BLaER1 treated with 17β-estradiol and CSF1 and Interleukin-3, amounts not matched to agents 10 nM and 100 nM (cell line): ENCODE results near the gene PRDM16.
"Not testable (repeated sequence)": the region's sequence is repeated elsewhere in the genome, so short reads cannot be mapped to it uniquely, and the experiment has no call there.

ENCODE experiments used
- H3K27ac ChIP-seq, 11 experiments: shearing (Covaris generic); formaldehyde crosslinking; 2 replicates each; pipeline ENCODE4 v1.8.1; 2022
- H3K27me3 ChIP-seq, 11 experiments: shearing (Covaris generic); formaldehyde crosslinking; 2 replicates each; pipeline ENCODE4 v1.8.1; 2022
- H3K36me3 ChIP-seq, 11 experiments: shearing (Covaris generic); formaldehyde crosslinking; 2 replicates each; pipeline ENCODE4 v1.8.1; 2022
- H3K4me1 ChIP-seq, 10 experiments: shearing (Covaris generic); formaldehyde crosslinking; 2 replicates each; pipeline ENCODE4 v1.8.1; 2022
- H3K4me2 ChIP-seq, 11 experiments: shearing (Covaris generic); formaldehyde crosslinking; 2 replicates each; pipeline ENCODE4 v1.8.1; 2022
- H3K4me3 ChIP-seq, 10 experiments: shearing (Covaris generic); formaldehyde crosslinking; 2 replicates each; pipeline ENCODE4 v1.8.1; 2022
- H3K9ac ChIP-seq, 11 experiments: shearing (Covaris generic); formaldehyde crosslinking; 2 replicates each; pipeline ENCODE4 v1.8.1; 2022
- H3K9me3 ChIP-seq, 11 experiments: shearing (Covaris generic); formaldehyde crosslinking; replicated peaks in 1 of 11; 2 replicates each; pipeline ENCODE4 v1.8.1; 2022
- H4K20me1 ChIP-seq, 11 experiments: shearing (Covaris generic); formaldehyde crosslinking; 2 replicates each; pipeline ENCODE4 v1.8.1; 2022
- Cebpa-rat ChIP-seq, 11 experiments: shearing (Covaris generic); IDR thresholded peaks; 2 replicates each; pipeline ENCODE4 v1.8.1; 2022

Gene PRDM16

DNA sequence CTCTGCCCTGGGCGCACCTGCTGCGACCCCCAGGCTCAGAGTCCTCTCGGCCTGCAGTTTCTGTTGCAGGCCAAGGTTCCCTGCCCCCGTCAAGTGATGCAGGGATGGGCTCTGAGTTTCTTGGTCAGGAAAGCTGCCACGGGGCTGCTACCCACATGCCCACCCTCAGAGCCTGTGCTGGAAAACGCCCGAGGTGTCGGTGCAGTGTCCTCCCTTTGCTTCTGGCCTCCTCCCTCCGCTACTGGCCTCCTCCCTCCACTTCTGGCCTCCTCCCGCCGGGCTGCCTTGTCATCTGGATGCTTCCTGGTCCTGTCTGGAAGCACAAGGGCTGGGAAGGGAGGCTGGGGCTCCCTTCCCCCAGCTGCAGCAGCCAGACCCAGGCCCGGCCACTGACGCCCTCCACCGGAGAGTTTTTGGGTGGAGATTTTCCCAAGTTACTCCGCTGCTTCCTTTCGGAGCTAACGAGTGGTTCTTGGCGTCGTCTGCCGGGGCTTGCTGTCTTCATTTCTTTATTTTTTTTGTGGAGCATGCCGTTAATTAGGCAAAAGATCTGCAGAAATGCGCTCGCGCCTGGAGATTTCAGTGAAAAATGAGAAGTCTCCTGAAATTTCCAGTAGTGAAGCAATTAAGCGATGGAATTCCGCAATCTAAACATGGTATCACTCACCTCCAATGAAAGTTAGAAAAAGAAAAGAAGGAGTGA, 17.4 kb downstream of the PRDM16 start:
- H3K9ac ChIP-seq: no peak overlapping the region
- no peak overlapping the region for H3K4me3 ChIP-seq
- TF ChIP-seq Cebpa-rat (IDR thresholded peaks at IDR 0.05): no peak
- H4K20me1 ChIP-seq: peaks cover 0 to 74% (median 0%) of the 10 kb centered on the region in 11 experiments; a peak in 12 of 22 replicates
- H3K36me3 ChIP-seq: no peaks in the 10 kb centered on the region
- peaks cover 0 to 10% (median 4%) of the 10 kb centered on the region in 10 experiments; a peak in 7 of 20 replicates for H3K4me1 ChIP-seq
- no peak overlapping the region for H3K27ac ChIP-seq
- H3K9me3 ChIP-seq: no peaks in the 10 kb centered on the region
- peaks cover 15 to 63% (median 40%) of the 10 kb centered on the region in 11 experiments; a peak in 20 of 22 replicates for H3K27me3 ChIP-seq
- H3K4me2 ChIP-seq: no peak overlapping the region

- no peak overlapping the region for H3K27ac ChIP-seq
These were observed 18.0 kb downstream of the PRDM16 start for GRCh38 chr1:3087049-3087448.

DNA sequence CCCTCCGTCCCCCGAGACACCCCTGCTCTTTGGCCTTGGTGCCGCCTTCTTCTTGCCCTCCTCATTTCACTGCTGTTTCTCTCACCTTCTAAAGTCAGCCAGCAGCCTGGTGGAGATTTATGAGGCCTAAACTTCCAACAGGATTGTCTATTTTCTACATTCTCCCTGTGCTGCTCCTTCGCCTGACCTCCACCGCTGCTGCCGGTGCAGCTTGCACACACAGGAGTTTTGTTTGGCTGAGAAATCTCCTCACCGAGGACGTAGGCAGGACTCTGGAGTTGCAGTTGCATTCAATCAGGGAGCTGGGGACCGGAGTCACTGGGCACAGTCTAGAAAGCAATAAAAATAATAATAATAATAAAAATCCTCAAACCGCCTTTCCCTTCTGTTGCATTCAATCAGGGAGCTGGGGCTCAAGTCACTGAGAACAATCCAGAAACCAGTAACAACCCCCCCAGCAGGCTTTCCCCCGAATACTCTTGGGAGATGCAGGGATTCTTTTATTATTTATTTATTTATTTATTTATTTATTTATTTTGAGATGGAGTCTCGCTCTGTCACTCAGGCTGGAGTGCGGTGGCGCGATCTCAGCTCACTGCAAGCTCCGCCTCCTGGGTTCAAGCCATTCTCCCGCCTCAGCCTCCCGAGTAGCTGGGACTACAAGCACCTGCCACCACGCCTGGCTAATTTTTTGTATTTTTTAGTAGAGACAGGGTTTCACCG, 19.1 kb downstream of the PRDM16 start:
- peaks cover 11 to 63% (median 40%) of the 10 kb centered on the region in 11 experiments for H3K27me3 ChIP-seq
- not testable (repeated sequence) for H3K27ac ChIP-seq, H3K9me3 ChIP-seq, H3K36me3 ChIP-seq, H3K4me1 ChIP-seq, H3K4me3 ChIP-seq, H3K9ac ChIP-seq
- H3K4me2 ChIP-seq: peak overlapping the region in 7 of 11 experiments; percentile 26 to 48 (median 36); a peak in 11 of 22 replicates
- peaks cover 0 to 68% (median 8%) of the 10 kb centered on the region in 11 experiments; a peak in 12 of 22 replicates for H4K20me1 ChIP-seq

More at GRCh38 chr1:3087049-3087448, 18.0 kb downstream of the PRDM16 start:
- Histone ChIP-seq H3K9ac (no peak overlapping the region), H3K4me3 (no peak overlapping the region), H3K9me3 (no peaks in the 10 kb centered on the region), H3K4me1 (peaks cover 0 to 10% (median 4%) of the 10 kb centered on the region in 10 experiments; a peak in 7 of 20 replicates), H3K4me2 (peak overlapping the region in 3 of 11 experiments; percentile 3 to 46 (median 36); a peak in 2 of 22 replicates), H4K20me1 (peaks cover 0 to 71% (median 0%) of the 10 kb centered on the region in 11 experiments; a peak in 12 of 22 replicates), H3K27me3 (peaks cover 14 to 63% (median 40%) of the 10 kb centered on the region in 11 experiments; a peak in 20 of 22 replicates), H3K36me3 (no peaks in the 10 kb centered on the region)
- TF ChIP-seq Cebpa-rat (IDR thresholded peaks at IDR 0.05): no peak

DNA sequence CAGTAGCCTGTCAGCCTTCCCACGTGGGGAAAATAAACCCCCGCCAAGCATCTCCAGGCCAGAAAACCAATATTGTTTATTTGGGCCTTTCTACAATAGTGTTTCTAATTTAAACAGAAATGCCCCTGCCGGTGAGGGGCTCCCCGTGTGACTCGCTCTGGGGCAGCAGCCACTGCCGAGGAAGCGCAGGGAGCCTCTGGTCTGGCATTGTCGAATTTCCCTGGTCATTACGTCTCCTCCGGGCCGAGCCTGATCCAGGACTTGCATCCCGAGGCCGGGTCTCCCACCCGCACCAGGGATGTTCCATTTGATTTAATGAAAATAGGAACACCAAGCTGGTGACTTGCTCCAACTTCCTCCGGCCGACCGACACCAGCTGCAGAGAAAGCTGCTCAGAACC, 20.5 kb downstream of the PRDM16 start:
- Histone ChIP-seq H3K27me3 (peaks cover 22 to 64% (median 42%) of the 10 kb centered on the region in 11 experiments), H3K36me3 (no peaks in the 10 kb centered on the region), H4K20me1 (peaks cover 0 to 73% (median 19%) of the 10 kb centered on the region in 11 experiments; a peak in 12 of 22 replicates), H3K27ac (no peak overlapping the region), H3K4me3 (no peak overlapping the region), H3K4me2 (no peak overlapping the region), H3K9me3 (no peaks in the 10 kb centered on the region), H3K9ac (no peak overlapping the region), H3K4me1 (peaks cover 4 to 21% (median 16%) of the 10 kb centered on the region in 10 experiments; a peak in 16 of 20 replicates)
- no peak for TF ChIP-seq Cebpa-rat (IDR thresholded peaks at IDR 0.05)

GRCh38 chr1:3091334-3091733, 22.3 kb downstream of the PRDM16 start:
- Histone ChIP-seq H3K4me3 (no peak overlapping the region), H3K27me3 (peaks cover 40 to 65% (median 51%) of the 10 kb centered on the region in 11 experiments), H3K9ac (no peak overlapping the region), H3K4me2 (no peak overlapping the region), H3K4me1 (peaks cover 4 to 36% (median 26%) of the 10 kb centered on the region in 10 experiments; a peak in 16 of 20 replicates), H3K27ac (no peak overlapping the region), H3K36me3 (no peaks in the 10 kb centered on the region), H3K9me3 (no peaks in the 10 kb centered on the region), H4K20me1 (peaks cover 0 to 73% (median 26%) of the 10 kb centered on the region in 11 experiments; a peak in 15 of 22 replicates)
- no peak for TF ChIP-seq Cebpa-rat (IDR thresholded peaks at IDR 0.05)

GRCh38 chr1:3092530-3092929, 23.5 kb downstream of the PRDM16 start:
- H3K4me1 ChIP-seq: peaks cover 4 to 44% (median 35%) of the 10 kb centered on the region in 10 experiments; a peak in 16 of 20 replicates
- peaks cover 0 to 81% (median 33%) of the 10 kb centered on the region in 11 experiments; a peak in 15 of 22 replicates for H4K20me1 ChIP-seq
- H3K9me3 ChIP-seq: no peaks in the 10 kb centered on the region
- H3K4me2 ChIP-seq: no peak overlapping the region
- no peak overlapping the region for H3K9ac ChIP-seq
- H3K27me3 ChIP-seq: peaks cover 52 to 73% (median 61%) of the 10 kb centered on the region in 11 experiments
- no peak overlapping the region for H3K4me3 ChIP-seq
- no peak overlapping the region for H3K27ac ChIP-seq
- TF ChIP-seq Cebpa-rat (IDR thresholded peaks at IDR 0.05): no peak
- no peaks in the 10 kb centered on the region for H3K36me3 ChIP-seq

GRCh38 chr1:3093898-3094626, 25.1 kb downstream of the PRDM16 start:
- peak overlapping the region; percentile 15 to 59 (median 30); a peak in 16 of 22 replicates for H3K4me2 ChIP-seq

More at GRCh38 chr1:3093898-3094626, 25.1 kb downstream of the PRDM16 start:
- no peak overlapping the region for H3K9ac ChIP-seq
- peaks cover 4 to 49% (median 43%) of the 10 kb centered on the region in 10 experiments; a peak in 16 of 20 replicates for H3K4me1 ChIP-seq
- H3K27me3 ChIP-seq: peaks cover 67 to 83% (median 75%) of the 10 kb centered on the region in 11 experiments
- peaks cover 0 to 90% (median 36%) of the 10 kb centered on the region in 11 experiments; a peak in 15 of 22 replicates for H4K20me1 ChIP-seq
- H3K36me3 ChIP-seq: no peaks in the 10 kb centered on the region
- no peak overlapping the region for H3K27ac ChIP-seq
- H3K9me3 ChIP-seq: no peaks in the 10 kb centered on the region
- TF ChIP-seq Cebpa-rat (IDR thresholded peaks at IDR 0.05): no peak
- H3K4me3 ChIP-seq: no peak overlapping the region
